Stimulated activated naive B cell treated with anti-CD40 and anti-IgM and Interleukin-4, amounts not matched to agents 10 μg/mL and 1 μg/mL and 100 μg/mL, for 72 hours (primary cell): ENCODE data around the gene MAP6.

Experiments used
- ATAC-seq, 2 donors: fragments of 150-1000 bp; cut with Tn5 transposase; replicated peaks; 2 replicates each; pipeline ENCODE4 v1.10.0; 2021; ENCODE audit warnings: moderate library complexity in 1 of 2
- DNase-seq: peaks from one replicate; pipeline ENCODE4 v3.0.0; 2021
- H3K27ac Mint-ChIP-seq: one replicate; pipeline ENCODE4 v1.8.0; 2022; ENCODE audit warnings: mild to moderate bottlenecking, mixed read lengths
- H3K27me3 Mint-ChIP-seq, 2 donors: one replicate each; pipeline ENCODE4 v1.8.0; 2022; ENCODE audit warnings: mixed read lengths in 2 of 2
- H3K36me3 Mint-ChIP-seq, 2 donors: one replicate each; pipeline ENCODE4 v1.8.0; 2022; ENCODE audit warnings: mixed read lengths in 2 of 2, mild to moderate bottlenecking in 1 of 2
- H3K4me1 Mint-ChIP-seq, 2 donors: one replicate each; pipeline ENCODE4 v1.8.0; 2022; ENCODE audit warnings: mixed read lengths in 2 of 2, mild to moderate bottlenecking in 1 of 2
- H3K4me3 Mint-ChIP-seq, 2 donors: one replicate each; pipeline ENCODE4 v1.8.0; 2022; ENCODE audit warnings: mild to moderate bottlenecking in 2 of 2, mixed read lengths in 2 of 2, moderate library complexity in 1 of 2
- H3K9me3 Mint-ChIP-seq, 2 donors: one replicate each; pipeline ENCODE4 v1.8.0; 2022; ENCODE audit warnings: mixed read lengths in 2 of 2, mild to moderate bottlenecking in 1 of 2

MAP6 gene

DNA sequence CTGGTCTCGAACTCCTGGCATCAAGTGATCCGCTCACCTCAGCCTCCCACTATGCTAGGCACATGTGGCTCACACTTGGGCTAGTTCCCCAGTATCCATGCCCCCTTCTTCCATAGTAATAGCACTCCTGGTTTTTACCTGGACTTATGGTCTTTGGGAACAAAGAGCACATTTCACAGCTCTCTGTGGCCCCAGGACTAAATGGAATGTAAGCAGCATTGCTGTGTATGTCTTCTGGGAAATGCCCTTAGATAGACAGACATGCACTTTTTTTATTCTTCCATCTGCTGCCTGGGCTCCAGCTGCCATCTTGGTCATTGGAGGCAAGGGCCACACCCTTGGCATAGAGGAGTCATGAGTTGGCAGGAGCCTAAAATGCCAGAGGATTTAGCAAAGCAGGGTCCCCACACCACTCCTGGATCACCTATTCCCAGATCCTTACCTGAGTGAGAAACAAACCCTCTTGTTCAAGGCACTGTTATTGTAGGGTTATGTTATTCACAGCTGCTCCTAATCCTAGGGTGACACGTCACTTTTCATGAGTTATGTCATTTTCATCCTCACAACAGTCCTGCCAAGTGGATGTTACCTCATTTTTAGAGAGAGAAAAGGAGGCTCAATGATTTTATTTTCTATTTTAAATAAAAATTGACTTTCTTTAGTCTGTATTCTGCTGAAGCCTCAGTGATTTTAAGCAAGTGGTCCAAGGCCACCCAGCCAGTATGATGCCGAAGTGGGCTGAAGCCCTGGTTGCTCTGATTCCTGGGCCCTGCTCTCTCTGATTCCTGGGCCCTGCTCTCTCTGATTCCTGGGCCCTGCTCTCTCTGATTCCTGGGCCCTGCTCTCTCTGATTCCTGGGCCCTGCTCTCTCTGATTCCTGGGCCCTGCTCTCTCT lies 127.4 kb downstream of the MAP6 start:
- Mint-ChIP-seq H3K4me1 (peaks cover 20 to 23% of the 10 kb centered on the region in 2 donors), H3K9me3 (no peaks in the 10 kb centered on the region), H3K27ac (no peak overlapping the region), H3K4me3 (no peak overlapping the region), H3K27me3 (peaks cover 9 to 18% of the 10 kb centered on the region in 2 donors), H3K36me3 (no peaks in the 10 kb centered on the region)
- DNase-seq (no peak), ATAC-seq (no peak)

DNA sequence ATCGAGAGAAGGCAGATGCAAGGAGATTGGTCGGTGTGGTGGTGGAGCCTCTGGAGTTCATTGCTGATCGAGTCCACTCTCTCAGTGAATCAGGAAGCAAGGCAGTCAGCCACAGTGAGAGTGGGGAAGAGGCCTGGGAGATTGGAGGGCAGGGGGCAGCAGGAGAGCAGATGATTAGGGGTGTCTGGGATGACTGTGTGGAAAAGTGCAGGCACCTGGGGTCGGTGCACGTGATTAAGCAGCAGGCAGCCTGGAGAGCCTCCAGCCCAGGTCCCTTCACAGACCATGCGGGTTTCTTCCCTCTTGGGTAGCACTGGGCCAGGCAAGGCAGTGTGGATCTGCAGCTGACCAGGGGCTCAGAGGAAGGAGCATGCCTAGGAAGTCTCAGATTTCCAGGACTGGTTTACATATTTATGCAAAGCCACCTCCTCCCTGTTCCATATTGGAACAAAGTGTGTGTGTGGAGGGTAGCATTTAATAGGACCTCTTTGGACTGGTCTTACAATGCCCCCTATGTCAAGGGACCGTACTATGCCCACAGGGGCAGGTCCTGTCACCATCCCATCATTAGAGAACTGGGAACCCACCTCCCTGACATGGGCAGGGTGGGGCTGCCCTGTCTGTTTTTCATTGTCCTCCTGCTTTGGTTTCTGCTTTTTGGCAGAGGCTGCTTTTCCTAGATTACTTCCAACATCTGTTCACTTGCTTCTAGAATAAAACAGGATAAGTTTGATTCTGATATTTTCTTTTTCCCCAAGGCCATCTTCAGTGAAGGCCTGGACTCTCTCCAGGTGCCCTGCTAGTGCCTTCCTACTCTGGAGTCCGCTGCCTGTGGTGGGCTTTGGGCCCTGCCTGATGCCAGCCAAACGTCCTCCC lies 129.1 kb downstream of the MAP6 start:
- H3K36me3 Mint-ChIP-seq, result no peaks in the 10 kb centered on the region
- no peak for DNase-seq
- no peak for ATAC-seq
- H3K4me3 Mint-ChIP-seq, result no peak overlapping the region
- H3K4me1 Mint-ChIP-seq, result peaks cover 25 to 30% of the 10 kb centered on the region in 2 donors
- H3K9me3 Mint-ChIP-seq, result no peaks in the 10 kb centered on the region
- no peak overlapping the region for H3K27ac Mint-ChIP-seq
- H3K27me3 Mint-ChIP-seq, result peaks cover 9 to 12% of the 10 kb centered on the region in 2 donors

DNA sequence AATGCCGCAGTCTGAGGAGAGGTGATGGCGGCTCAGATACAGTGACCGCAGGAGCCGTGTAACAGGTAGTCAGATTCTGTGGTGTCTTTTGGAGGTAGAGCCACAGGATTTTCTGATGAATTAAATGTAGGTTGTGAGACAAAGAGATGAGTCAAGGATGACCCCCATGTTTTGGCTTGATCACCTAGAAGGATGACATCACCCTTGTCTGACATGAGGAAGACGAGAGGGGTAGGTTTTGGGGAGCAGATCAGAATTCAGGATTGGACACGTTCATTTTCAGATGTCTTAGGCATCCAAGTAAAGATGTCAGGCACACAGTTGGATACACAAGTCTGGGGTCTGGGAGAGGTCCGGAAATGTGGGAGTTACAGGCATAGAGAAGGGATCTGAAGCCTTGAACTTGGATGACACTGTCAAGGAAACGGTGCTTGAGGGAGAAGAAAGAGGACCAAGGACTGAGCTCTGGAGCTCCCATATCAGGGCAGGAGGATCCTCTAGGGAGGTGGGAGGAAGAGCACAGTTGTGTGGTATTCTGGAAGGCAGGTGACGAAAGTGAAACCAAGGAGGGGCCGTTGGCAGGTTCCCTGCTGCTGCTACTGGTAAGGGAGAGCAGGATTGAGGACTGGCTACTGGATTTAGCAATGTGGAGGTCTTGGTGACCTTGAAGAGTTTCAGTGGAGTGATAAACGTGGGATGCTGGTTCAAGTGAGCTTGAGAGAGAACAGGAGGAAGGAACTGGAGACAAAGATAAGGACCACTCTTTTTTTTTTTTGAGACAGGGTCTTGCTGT lies 130.5 kb downstream of the MAP6 start:
- Mint-ChIP-seq H3K9me3 (no peaks in the 10 kb centered on the region), H3K4me3 (no peak overlapping the region), H3K27me3 (peaks cover 8 to 12% of the 10 kb centered on the region in 2 donors), H3K36me3 (no peaks in the 10 kb centered on the region), H3K27ac (no peak overlapping the region), H3K4me1 (peaks cover 25 to 34% of the 10 kb centered on the region in 2 donors)
- no peak for DNase-seq
- ATAC-seq, result no peak

DNA sequence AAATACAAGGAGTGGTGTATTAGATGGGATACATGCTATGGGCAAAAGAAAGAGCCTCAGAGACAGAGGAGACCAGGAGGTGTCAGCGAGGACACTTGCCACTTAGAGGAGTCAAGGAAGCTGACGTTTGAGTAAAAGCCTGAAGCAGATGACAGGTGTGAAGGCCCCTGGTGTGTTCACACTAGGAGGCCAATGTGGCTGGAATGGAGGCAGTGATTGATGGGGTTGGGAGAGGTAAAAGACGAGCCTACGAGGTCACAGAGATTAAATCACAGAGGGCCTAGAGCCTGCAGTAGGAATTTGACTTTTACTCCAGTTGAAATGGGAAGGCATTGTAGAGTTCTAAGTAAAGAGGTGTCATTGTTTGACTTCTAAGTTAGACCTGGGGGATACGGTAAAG lies 131.1 kb downstream of the MAP6 start:
- H3K4me3 Mint-ChIP-seq, result no peak overlapping the region
- H3K4me1 Mint-ChIP-seq, result peaks cover 25 to 34% of the 10 kb centered on the region in 2 donors
- peak overlapping the region; percentile 48 for H3K27ac Mint-ChIP-seq
- DNase-seq, result no peak
- H3K36me3 Mint-ChIP-seq, result no peaks in the 10 kb centered on the region
- no peaks in the 10 kb centered on the region for H3K9me3 Mint-ChIP-seq
- ATAC-seq, result no peak
- peaks cover 4 to 12% of the 10 kb centered on the region in 2 donors for H3K27me3 Mint-ChIP-seq
